IMR-90 (cell line): ENCODE data around the gene YTHDC2. TPM values are rescaled to one million over a fixed set of nuclear protein-coding genes. Genes with fewer than 3 reads are reported as not detected.

Experiments
- ATAC-seq: fragments of 200-7000 bp; cut with Tn5 transposase; 2 replicates; pipeline ENCODE4 v1.9.1; 2020; ENCODE audit warnings: low read depth, mild to moderate bottlenecking, moderate library complexity
- BruUV-seq: library from RNA; stranded (reverse); fragments of 400-500 nt; replicated peaks from 2 replicates; lab custom pipeline; 2021; lab: Mats Ljungman, UMichigan
- CTCF ChIA-PET: fragments of 300-600 bp; formaldehyde crosslinking; extraction: SDS; loops from one replicate; lab custom pipeline; 2021; ENCODE audit warnings: antibody characterized with exemption; lab: Yijun Ruan, JAX
- POLR2A ChIA-PET: fragments of 300-600 bp; sonication (Branson Sonifier 250); formaldehyde crosslinking; loops from one replicate; lab custom pipeline; 2022; ENCODE audit warnings: antibody characterized with exemption; ENCODE audit not compliant: unreplicated experiment; lab: Charles Lee
- DNase-seq: peaks from one replicate; pipeline ENCODE4 v3.0.0; 2013
- H2AFZ ChIP-seq: replicated peaks from 2 replicates; pipeline ENCODE3; 2013; ENCODE audit warnings: low read length, mild to moderate bottlenecking; ENCODE audit not compliant: poor library complexity
- H2AK5ac ChIP-seq: 2 replicates; pipeline ENCODE4 v1.6.1; 2013; ENCODE audit warnings: low read depth, low read length, inconsistent platforms
- H2AK9ac ChIP-seq: replicated peaks from 2 replicates; pipeline ENCODE3; 2013; ENCODE audit warnings: mild to moderate bottlenecking, low read depth, low read length, moderate library complexity; ENCODE audit not compliant: poor library complexity
- H2BK120ac ChIP-seq: 2 replicates; pipeline ENCODE4 v1.6.1; 2013; ENCODE audit warnings: low read depth, low read length, inconsistent platforms
- H2BK15ac ChIP-seq: 3 replicates; pipeline ENCODE4 v1.6.1; 2013; ENCODE audit warnings: low read depth, low read length, inconsistent platforms
- H2BK20ac ChIP-seq: 2 replicates; pipeline ENCODE4 v1.6.1; 2013; ENCODE audit warnings: low read depth, mild to moderate bottlenecking, inconsistent platforms, low read length, moderate library complexity
- H2BK5ac ChIP-seq: 2 replicates; pipeline ENCODE4 v1.6.1; 2013; ENCODE audit warnings: mild to moderate bottlenecking, low read depth, low read length, inconsistent platforms; ENCODE audit not compliant: poor library complexity, severe bottlenecking
- H3K14ac ChIP-seq: replicated peaks from 2 replicates; pipeline ENCODE4 v1.6.1; 2013; ENCODE audit warnings: low read depth, low read length, inconsistent platforms
- H3K18ac ChIP-seq: 2 replicates; pipeline ENCODE4 v1.6.1; 2013; ENCODE audit warnings: low read depth, low read length, control low read depth
- H3K23ac ChIP-seq: 2 replicates; pipeline ENCODE4 v1.6.1; 2013; ENCODE audit warnings: low read depth, low read length, inconsistent platforms
- H3K27ac ChIP-seq: 2 replicates; pipeline ENCODE4 v1.5.1; 2013; ENCODE audit warnings: mild to moderate bottlenecking, control low read depth, low read length; ENCODE audit not compliant: insufficient read depth
- H3K27me3 ChIP-seq: 2 replicates; pipeline ENCODE4 v1.6.1; 2013; ENCODE audit warnings: low read length; ENCODE audit not compliant: control insufficient read depth, insufficient read depth
- H3K36me3 ChIP-seq: 2 replicates; pipeline ENCODE4 v1.6.1; 2013; ENCODE audit warnings: low read length, mixed read lengths; ENCODE audit not compliant: control insufficient read depth, insufficient read depth
- H3K4ac ChIP-seq: 2 replicates; pipeline ENCODE4 v1.6.1; 2013; ENCODE audit warnings: low read depth, low read length, inconsistent platforms
- H3K4me1 ChIP-seq: 2 replicates; pipeline ENCODE4 v1.6.1; 2013; ENCODE audit warnings: low read length, mixed read lengths; ENCODE audit not compliant: control insufficient read depth, insufficient read depth
- H3K4me2 ChIP-seq: 2 replicates; pipeline ENCODE4 v1.6.1; 2013; ENCODE audit warnings: low read depth, mild to moderate bottlenecking, control low read depth, low read length, moderate library complexity
- H3K4me3 ChIP-seq: 2 replicates; pipeline ENCODE4 v1.5.1; 2013; ENCODE audit warnings: low read depth, mild to moderate bottlenecking, control low read depth, low read length, moderate library complexity; ENCODE audit not compliant: insufficient read depth
- H3K56ac ChIP-seq: 2 replicates; pipeline ENCODE4 v1.6.1; 2013; ENCODE audit warnings: low read length, inconsistent platforms; ENCODE audit not compliant: insufficient read depth; ENCODE audit errors: extremely low read depth
- H3K79me1 ChIP-seq, 2 experiments: 2 replicates each; pipeline ENCODE4 v1.6.1; 2013; ENCODE audit warnings: low read length in 2 of 2, inconsistent platforms in 1 of 2, low read depth in 1 of 2
- H3K9ac ChIP-seq: 2 replicates; pipeline ENCODE4 v1.6.1; 2013; ENCODE audit warnings: low read depth, low read length, control low read depth
- H3K9me1 ChIP-seq: 2 replicates; pipeline ENCODE4 v1.6.1; 2013; ENCODE audit warnings: low read length, inconsistent platforms; ENCODE audit not compliant: insufficient read depth
- H3K9me3 ChIP-seq: 2 replicates; pipeline ENCODE4 v1.6.1; 2013; ENCODE audit warnings: low read length; ENCODE audit not compliant: control insufficient read depth, insufficient read depth
- H4K20me1 ChIP-seq: 2 replicates; pipeline ENCODE4 v1.6.1; 2013; ENCODE audit warnings: low read length, inconsistent platforms; ENCODE audit not compliant: insufficient read depth
- H4K5ac ChIP-seq: 2 replicates; pipeline ENCODE4 v1.6.1; 2013; ENCODE audit warnings: mild to moderate bottlenecking, low read depth, low read length, control low read depth
- H4K8ac ChIP-seq, 2 experiments: 2 replicates each; pipeline ENCODE4 v1.6.1; 2013; ENCODE audit warnings: low read depth in 2 of 2, low read length in 2 of 2, control low read depth in 1 of 2, inconsistent platforms in 1 of 2
- H4K91ac ChIP-seq: 2 replicates; pipeline ENCODE4 v1.6.1; 2013; ENCODE audit warnings: low read depth, low read length, inconsistent platforms; ENCODE audit not compliant: insufficient read depth
- MAZ ChIP-seq: IDR thresholded peaks from 2 replicates; pipeline ENCODE4 v1.6.1; 2012; ENCODE audit warnings: low read depth, mild to moderate bottlenecking, low read length, improper control_type of control experiment, moderate library complexity, borderline replicate concordance
- RAD21 ChIP-seq: IDR thresholded peaks from 2 replicates; pipeline ENCODE4 v1.6.1; 2012; ENCODE audit warnings: low read length, improper control_type of control experiment
- SMC3 ChIP-seq: fragments of 150-350 bp; IDR thresholded peaks from 2 replicates; pipeline ENCODE4 v1.6.1; 2016; ENCODE audit warnings: low read depth, mild to moderate bottlenecking, antibody characterized with exemption, low read length, moderate library complexity
- WGBS, 2 experiments: methylation state at CpG; one replicate each; pipeline versions ENCODE4 v1.1.5 to v1.1.7; 2013; ENCODE audit warnings: missing lambda C conversion rate in 2 of 2; ENCODE audit not compliant: insufficient read length in 1 of 2; ENCODE audit errors: extremely low coverage in 2 of 2; 5-methylcytosine and 5-hydroxymethylcytosine counted together
- dilution Hi-C: fragments of 300-500 bp; cut with HindIII; formaldehyde crosslinking; loops from one replicate; pipeline ENCODE4 v1.14.3; 2018; ENCODE audit warnings: low sequenced_read_pairs; ENCODE audit not compliant: unreplicated experiment
- in situ Hi-C: fragments of 300-500 bp; cut with MboI; formaldehyde crosslinking; loops from 3 replicates; pipeline ENCODE4 v1.14.3; 2019; ENCODE audit warnings: low sequenced_read_pairs, inconsistent platforms, mixed read lengths
- intact Hi-C: fragments of 100-400 bp; cut with micrococcal nuclease; formaldehyde crosslinking; loops from 2 replicates; pipeline ENCODE4 v1.10.0; 2022
- polyA plus RNA-seq, 3 experiments: library from polyadenylated mRNA; depleted of rRNA; stranded (reverse); fragments of >200 nt; gene quantifications; 2 replicates each; pipeline ENCODE4 v1.2.3, GENCODE V29; 2012; ENCODE audit warnings: low replicate concordance in 1 of 3
- total RNA-seq: library from RNA; depleted of rRNA; stranded (reverse); fragments of >200 nt; gene quantifications from 2 replicates; pipeline ENCODE4 v1.2.3, GENCODE V29; 2012
- TF ChIP-seq, protein P1 (sequence below): conservative IDR thresholded peaks from 2 replicates; pipeline ENCODE4 v1.5.1; 2012; ENCODE audit warnings: mild to moderate bottlenecking, low read depth, low read length, improper control_type of control experiment

The YTHDC2 gene
- total and polyA plus RNA-seq, 2 of the 4 experiments (the other 2 are of a cell fraction), result 6.5 to 13.4 TPM

DNA sequence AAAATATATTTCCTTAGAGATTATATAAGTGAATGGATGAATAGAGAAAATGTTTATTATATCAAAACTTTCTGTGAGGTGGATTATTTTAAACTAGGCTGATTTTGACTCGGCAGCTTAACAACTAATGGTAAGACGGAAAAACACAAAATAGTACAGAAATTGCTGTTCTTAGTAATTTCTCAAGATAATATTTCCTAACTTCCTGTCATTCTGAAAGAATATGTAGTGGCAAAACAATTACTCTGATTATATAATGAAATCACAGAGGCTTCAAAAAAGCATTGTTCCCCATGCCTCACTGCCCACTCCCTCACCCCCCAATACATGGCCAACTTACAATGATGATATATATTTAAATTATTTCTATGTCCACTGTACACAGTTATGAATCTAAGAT lies 85.4 kb downstream of the YTHDC2 start:
- no peak overlapping the region for H3K14ac ChIP-seq
- no peaks in the 10 kb centered on the region for H3K4me1 ChIP-seq
- H3K9me1 ChIP-seq, result no peaks in the 10 kb centered on the region
- H3K4ac ChIP-seq, result no peak overlapping the region
- no CpG with 5 or more reads among the region's 2 CpGs for WGBS, 2 experiments
- no peak overlapping the region for H3K9ac ChIP-seq
- no peak overlapping the region for H4K5ac ChIP-seq
- H3K27ac ChIP-seq, result no peak overlapping the region
- H4K20me1 ChIP-seq, result no peaks in the 10 kb centered on the region
- H3K36me3 ChIP-seq, result peaks cover 1% of the 10 kb centered on the region; the same call in 1 of the 2 replicates
- dilution Hi-C loops (no loop called here), in situ Hi-C loops (no loop called here), intact Hi-C loops (no loop called here)
- no peak overlapping the region for H2AK5ac ChIP-seq
- no peak overlapping the region for H2BK120ac ChIP-seq
- H4K91ac ChIP-seq, result no peak overlapping the region
- H3K23ac ChIP-seq, result no peak overlapping the region
- no peaks in the 10 kb centered on the region for H3K9me3 ChIP-seq
- TF ChIP-seq MAZ, result no peak
- no peak for TF ChIP-seq SMC3
- TF ChIP-seq, protein P1, sequence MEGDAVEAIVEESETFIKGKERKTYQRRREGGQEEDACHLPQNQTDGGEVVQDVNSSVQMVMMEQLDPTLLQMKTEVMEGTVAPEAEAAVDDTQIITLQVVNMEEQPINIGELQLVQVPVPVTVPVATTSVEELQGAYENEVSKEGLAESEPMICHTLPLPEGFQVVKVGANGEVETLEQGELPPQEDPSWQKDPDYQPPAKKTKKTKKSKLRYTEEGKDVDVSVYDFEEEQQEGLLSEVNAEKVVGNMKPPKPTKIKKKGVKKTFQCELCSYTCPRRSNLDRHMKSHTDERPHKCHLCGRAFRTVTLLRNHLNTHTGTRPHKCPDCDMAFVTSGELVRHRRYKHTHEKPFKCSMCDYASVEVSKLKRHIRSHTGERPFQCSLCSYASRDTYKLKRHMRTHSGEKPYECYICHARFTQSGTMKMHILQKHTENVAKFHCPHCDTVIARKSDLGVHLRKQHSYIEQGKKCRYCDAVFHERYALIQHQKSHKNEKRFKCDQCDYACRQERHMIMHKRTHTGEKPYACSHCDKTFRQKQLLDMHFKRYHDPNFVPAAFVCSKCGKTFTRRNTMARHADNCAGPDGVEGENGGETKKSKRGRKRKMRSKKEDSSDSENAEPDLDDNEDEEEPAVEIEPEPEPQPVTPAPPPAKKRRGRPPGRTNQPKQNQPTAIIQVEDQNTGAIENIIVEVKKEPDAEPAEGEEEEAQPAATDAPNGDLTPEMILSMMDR, result no peak
- TF ChIP-seq RAD21, result no peak
- POLR2A ChIA-PET, result no interaction called here
- H3K4me3 ChIP-seq, result no peak overlapping the region
- DNase-seq (no peak), ATAC-seq (no peak)
- no peaks in the 10 kb centered on the region for H3K27me3 ChIP-seq
- no peak overlapping the region for H3K18ac ChIP-seq
- H3K79me1 ChIP-seq, result no peaks in the 10 kb centered on the region
- H2AFZ ChIP-seq, result no peak overlapping the region
- no peak overlapping the region for H4K8ac ChIP-seq
- H2BK15ac ChIP-seq, result no peak overlapping the region
- no peak overlapping the region for H2AK9ac ChIP-seq
- no peak overlapping the region for H3K4me2 ChIP-seq
- no peak overlapping the region for H2BK5ac ChIP-seq
- H3K56ac ChIP-seq, result no peak overlapping the region
- no peak overlapping the region for H2BK20ac ChIP-seq
- CTCF ChIA-PET, result no interaction called here
- BruUV-seq, result no TSS peak
